Heart left ventricle (tissue), 13 donors: ENCODE results near the gene TNFAIP8L2.

Source experiments
- CTCF ChIP-seq, 12 donors: fragments of 200-600 bp; sonication (generic) in 4 of 12; IDR thresholded peaks; one replicate each; pipeline versions ENCODE4 v1.5.0 to v1.8.0; 2018 to 2022; ENCODE audit warnings: antibody characterized with exemption in 12 of 12, mild to moderate bottlenecking in 5 of 12
- POLR2A ChIP-seq, 2 donors: fragments of 450-650 bp; IDR thresholded peaks; one replicate each; pipeline ENCODE4 v1.6.1; 2017; ENCODE audit warnings: antibody characterized with exemption in 2 of 2, mild to moderate bottlenecking in 2 of 2, moderate library complexity in 2 of 2
- donor health status: ischemic (EF 13 %, LVEDD 7.1; RV severe dilation, severe dysfunction).
- donor health status: DM: no; HTN: yes; CAD: no.
- donor health status: DM: no; HTN: no; CAD: no.
- donor health status: ischemic (EF 25% LVEDD 6.9; RV normal size, moderate dysfunction).
- donor health status: ischemic (EF 25% LVEDD 5.7; RV mildly dilated, moderate dysfunction).
- donor health status: ischemic (EF 35%, LVEDD 5.7; RV mildly dilated, moderate dysfunction).
- donor health status: nonischemic (EF 11% LVEDD 7.7; RV severe dilation, severe dysfunction).
- donor health status: DM: yes; HTN: yes; CAD: no.
- donor health status: PGD.
- donor health status: ischemic (EF 29% LVEDD 5.4; RV normal size, mild dysfunction).
- donor health status: nonischemic (EF 23%, LVEDD 6.1; RV moderate dilation, normal function).

- no peak for TF ChIP-seq CTCF (IDR thresholded peaks at IDR 0.05)
- TF ChIP-seq POLR2A (IDR thresholded peaks at IDR 0.05): no peak
Observed at GRCh38 chr1:151184211-151184610, 27.8 kb downstream of the TNFAIP8L2 start.
